Smooth muscle cell (in vitro differentiated cells): ENCODE data around the gene SYT2. TPM values are rescaled to one million over a fixed set of nuclear protein-coding genes. Genes with fewer than 3 reads are reported as not detected.
"Not testable (repeated sequence)": the region's sequence is repeated elsewhere in the genome, so short reads cannot be mapped to it uniquely, and the experiment has no call there.

Source experiments
- DNase-seq: peaks from one replicate; lab custom pipeline; 2025; ENCODE audit not compliant: unreplicated experiment; lab: John Stamatoyannopoulos, UW
- H2AFZ ChIP-seq: fragments of 200-600 bp; sonication (generic); 2 replicates; pipeline ENCODE4 v1.6.0; 2016; ENCODE audit warnings: antibody characterized with exemption, low read depth, mild to moderate bottlenecking
- H3F3A ChIP-seq: fragments of 200-600 bp; sonication (generic); 2 replicates; pipeline ENCODE4 v1.6.0; 2017; ENCODE audit warnings: antibody characterized with exemption, low read depth
- H3K27ac ChIP-seq: fragments of 200-600 bp; sonication (generic); 2 replicates; pipeline ENCODE4 v1.5.1; 2016; ENCODE audit warnings: low read depth, mild to moderate bottlenecking
- H3K27me3 ChIP-seq: fragments of 200-600 bp; sonication (generic); 2 replicates; pipeline ENCODE4 v1.6.1; 2016; ENCODE audit warnings: low read depth, mild to moderate bottlenecking
- H3K36me3 ChIP-seq: fragments of 200-600 bp; sonication (generic); 2 replicates; pipeline ENCODE4 v1.5.1; 2016; ENCODE audit warnings: low read depth
- H3K4me1 ChIP-seq: fragments of 200-600 bp; sonication (generic); 2 replicates; pipeline ENCODE4 v1.5.1; 2016; ENCODE audit warnings: low read depth
- H3K4me2 ChIP-seq: fragments of 200-600 bp; sonication (generic); 2 replicates; pipeline ENCODE4 v1.6.0; 2016; ENCODE audit warnings: mild to moderate bottlenecking
- H3K4me3 ChIP-seq: fragments of 200-600 bp; sonication (generic); 2 replicates; pipeline ENCODE4 v1.5.1; 2016; ENCODE audit warnings: mild to moderate bottlenecking
- H3K79me2 ChIP-seq: fragments of 200-600 bp; sonication (generic); 2 replicates; pipeline ENCODE4 v1.6.0; 2016; ENCODE audit warnings: low read depth, mild to moderate bottlenecking
- H3K9ac ChIP-seq: fragments of 200-600 bp; sonication (generic); 2 replicates; pipeline ENCODE4 v1.6.0; 2016; ENCODE audit warnings: low read depth
- H3K9me3 ChIP-seq: fragments of 200-600 bp; sonication (generic); replicated peaks from 2 replicates; pipeline ENCODE4 v1.5.1; 2016; ENCODE audit warnings: low read depth
- H4K20me1 ChIP-seq: fragments of 200-600 bp; sonication (generic); 2 replicates; pipeline ENCODE4 v1.6.0; 2016; ENCODE audit warnings: low read depth
- WGBS: methylation state at CpG from one replicate; pipeline ENCODE4 v1.1.7; 2016; ENCODE audit warnings: low lambda C conversion rate; 5-methylcytosine and 5-hydroxymethylcytosine counted together
- polyA plus RNA-seq: library from polyadenylated mRNA; unstranded; fragments of >200 nt; fragmentation: Nextera tagmentation; extraction: Ambion mirVana; gene quantifications from 2 replicates; pipeline ENCODE4 v1.2.1, GENCODE V29; 2016
- total RNA-seq: library from RNA; depleted of rRNA; stranded (reverse); fragments of >200 nt; gene quantifications from 2 replicates; pipeline ENCODE4 v1.2.3, GENCODE V29; 2014
- TF ChIP-seq, protein P1 (sequence below): fragments of 200-600 bp; sonication (generic); IDR thresholded peaks from 2 replicates; pipeline ENCODE4 v1.5.1; 2017; ENCODE audit warnings: borderline replicate concordance, mild to moderate bottlenecking, antibody characterized with exemption; ENCODE audit not compliant: insufficient read depth, poor library complexity, severe bottlenecking

Gene SYT2
- total and polyA plus RNA-seq, 2 experiments from 2014 or later = not detected

DNA sequence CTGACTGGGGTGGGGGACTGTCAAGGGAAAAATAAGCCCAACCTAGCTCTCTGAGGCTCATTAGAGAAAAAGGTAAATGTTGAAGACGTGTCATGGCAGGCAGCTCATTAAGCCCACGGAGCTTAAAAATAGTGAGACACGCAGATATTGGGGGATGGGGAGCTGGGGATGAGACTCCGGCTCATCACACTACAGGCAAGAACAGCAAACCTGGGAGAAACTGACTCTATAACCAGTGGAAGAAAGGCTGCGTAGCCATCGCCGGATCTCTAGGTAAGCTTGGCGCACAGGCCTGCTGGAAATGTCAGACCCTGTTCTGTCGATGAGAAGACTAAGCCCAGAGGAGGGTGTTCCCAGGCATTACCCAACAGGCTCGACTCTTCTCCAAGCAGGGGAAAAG is 78.0 kb downstream of the SYT2 start:
- Histone ChIP-seq H3K4me2 (no peak overlapping the region), H3K4me3 (no peak overlapping the region), H3K9ac (no peak overlapping the region), H3K27me3 (peaks cover 17% of the 10 kb centered on the region), H3K4me1 (no peaks in the 10 kb centered on the region), H4K20me1 (no peaks in the 10 kb centered on the region), H3K27ac (no peak overlapping the region), H2AFZ (no peak overlapping the region), H3K9me3 (no peaks in the 10 kb centered on the region), H3K79me2 (no peaks in the 10 kb centered on the region), H3F3A (no peaks in the 10 kb centered on the region), H3K36me3 (no peaks in the 10 kb centered on the region)
- TF ChIP-seq, protein P1, sequence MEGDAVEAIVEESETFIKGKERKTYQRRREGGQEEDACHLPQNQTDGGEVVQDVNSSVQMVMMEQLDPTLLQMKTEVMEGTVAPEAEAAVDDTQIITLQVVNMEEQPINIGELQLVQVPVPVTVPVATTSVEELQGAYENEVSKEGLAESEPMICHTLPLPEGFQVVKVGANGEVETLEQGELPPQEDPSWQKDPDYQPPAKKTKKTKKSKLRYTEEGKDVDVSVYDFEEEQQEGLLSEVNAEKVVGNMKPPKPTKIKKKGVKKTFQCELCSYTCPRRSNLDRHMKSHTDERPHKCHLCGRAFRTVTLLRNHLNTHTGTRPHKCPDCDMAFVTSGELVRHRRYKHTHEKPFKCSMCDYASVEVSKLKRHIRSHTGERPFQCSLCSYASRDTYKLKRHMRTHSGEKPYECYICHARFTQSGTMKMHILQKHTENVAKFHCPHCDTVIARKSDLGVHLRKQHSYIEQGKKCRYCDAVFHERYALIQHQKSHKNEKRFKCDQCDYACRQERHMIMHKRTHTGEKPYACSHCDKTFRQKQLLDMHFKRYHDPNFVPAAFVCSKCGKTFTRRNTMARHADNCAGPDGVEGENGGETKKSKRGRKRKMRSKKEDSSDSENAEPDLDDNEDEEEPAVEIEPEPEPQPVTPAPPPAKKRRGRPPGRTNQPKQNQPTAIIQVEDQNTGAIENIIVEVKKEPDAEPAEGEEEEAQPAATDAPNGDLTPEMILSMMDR = no peak
- no peak for DNase-seq
- WGBS = 85% methylated on average over 10 of the region's 10 CpGs

DNA sequence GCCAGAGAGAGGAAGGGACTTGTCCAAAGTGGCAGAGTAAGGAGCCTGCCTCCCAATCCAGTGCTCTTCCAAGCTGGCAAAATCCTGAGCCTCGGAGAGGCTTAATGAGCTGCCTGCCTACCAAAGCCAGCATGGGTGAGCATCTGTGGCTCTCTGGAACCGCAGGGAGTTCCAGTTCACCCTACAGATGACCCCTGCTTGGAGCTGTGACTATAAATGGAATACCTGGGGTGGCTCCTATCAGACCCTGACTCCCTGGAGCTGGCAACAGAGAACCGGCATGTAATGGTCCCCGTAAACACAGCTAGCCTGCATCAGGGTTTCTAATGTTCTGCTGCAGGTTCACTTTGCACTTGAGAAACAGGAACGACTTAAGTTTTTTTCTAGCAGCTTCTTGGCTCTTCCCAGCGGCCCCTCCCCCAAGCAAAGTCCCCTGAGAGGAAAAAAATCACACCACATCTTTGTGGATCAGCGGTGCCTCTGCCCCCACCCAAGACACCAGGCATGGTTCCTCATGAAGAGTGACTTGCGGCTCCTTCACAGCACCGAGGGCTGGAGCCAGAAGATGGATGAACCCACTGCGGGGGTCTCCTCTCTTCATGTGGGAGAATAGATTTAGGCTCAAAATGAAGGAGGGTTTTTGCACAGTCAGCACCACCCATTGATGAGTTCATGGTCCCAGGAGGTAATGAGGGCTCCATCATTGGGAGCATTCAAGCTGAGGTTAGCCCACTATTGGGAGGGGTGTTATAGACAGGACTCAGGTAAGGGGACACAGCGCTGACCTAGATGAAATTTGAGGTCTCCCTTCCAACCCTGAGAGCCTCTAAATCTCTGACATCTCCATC is 79.0 kb downstream of the SYT2 start:
- Histone ChIP-seq H4K20me1 (no peaks in the 10 kb centered on the region), H3K9ac (no peak overlapping the region), H3K9me3 (no peaks in the 10 kb centered on the region), H3K27me3 (peaks cover 17% of the 10 kb centered on the region), H3K27ac (no peak overlapping the region), H3K4me3 (no peak overlapping the region), H3K36me3 (no peaks in the 10 kb centered on the region), H2AFZ (no peak overlapping the region), H3F3A (no peaks in the 10 kb centered on the region), H3K79me2 (no peaks in the 10 kb centered on the region), H3K4me1 (no peaks in the 10 kb centered on the region), H3K4me2 (no peak overlapping the region)
- 83% methylated on average over 11 of the region's 11 CpGs for WGBS
- no peak for DNase-seq
- TF ChIP-seq, protein P1 = no peak

DNA sequence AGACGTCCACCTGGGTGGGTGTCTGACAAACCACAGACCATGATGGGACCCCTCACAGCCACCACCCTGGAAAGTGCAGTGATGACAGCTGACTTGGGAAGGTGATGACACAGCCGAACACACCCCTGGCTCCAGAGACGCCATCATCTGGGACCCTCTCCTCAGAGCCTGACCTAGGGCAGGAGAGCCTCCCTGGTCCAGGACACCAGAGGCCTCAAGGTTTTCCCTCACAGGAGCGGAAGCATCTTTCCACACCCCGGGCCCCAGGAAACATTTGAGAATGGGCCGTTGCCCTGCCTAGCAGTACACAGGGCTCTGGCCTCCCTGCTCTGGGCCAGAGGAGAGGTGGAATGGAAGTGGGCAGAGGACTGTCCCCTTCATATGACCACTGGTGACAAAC is 79.7 kb downstream of the SYT2 start:
- no peaks in the 10 kb centered on the region for H3K79me2 ChIP-seq
- 91% methylated on average over 6 of the region's 6 CpGs for WGBS

GRCh38 chr1:202630096-202630495 is 80.2 kb downstream of the SYT2 start:
- H3K4me2 ChIP-seq, H3K4me1 ChIP-seq, DNase-seq, H3K79me2 ChIP-seq, H3K27ac ChIP-seq, H2AFZ ChIP-seq, H3K9me3 ChIP-seq, H4K20me1 ChIP-seq, H3F3A ChIP-seq, H3K36me3 ChIP-seq, H3K4me3 ChIP-seq, H3K9ac ChIP-seq: not testable (repeated sequence)
- WGBS = 93% methylated on average over 6 of the region's 6 CpGs
- peaks cover 11% of the 10 kb centered on the region for H3K27me3 ChIP-seq

More for the DNA sequence above, 79.7 kb downstream of the SYT2 start:
- Histone ChIP-seq H3K9ac (no peak overlapping the region), H3K27ac (no peak overlapping the region), H3K27me3 (peaks cover 11% of the 10 kb centered on the region), H3K4me2 (no peak overlapping the region), H3F3A (no peaks in the 10 kb centered on the region), H3K36me3 (no peaks in the 10 kb centered on the region), H2AFZ (no peak overlapping the region), H4K20me1 (no peaks in the 10 kb centered on the region), H3K4me1 (no peaks in the 10 kb centered on the region), H3K9me3 (no peaks in the 10 kb centered on the region), H3K4me3 (no peak overlapping the region)
- DNase-seq = no peak
- TF ChIP-seq, protein P1 = no peak

GRCh38 chr1:202629257-202629811 is 80.9 kb downstream of the SYT2 start:
- not testable (repeated sequence) for H3K36me3 ChIP-seq, DNase-seq, H3K4me1 ChIP-seq, H3K27ac ChIP-seq, H4K20me1 ChIP-seq, H3K9me3 ChIP-seq, H3K4me2 ChIP-seq, H3K9ac ChIP-seq, H3K4me3 ChIP-seq, H3K79me2 ChIP-seq, H3F3A ChIP-seq, H2AFZ ChIP-seq
- peaks cover 11% of the 10 kb centered on the region for H3K27me3 ChIP-seq
- WGBS = 76% methylated on average over 2 of the region's 2 CpGs
